SH-SY5Y (cell line): ENCODE results near the gene GCAT.

ENCODE experiments used
- GATA2 ChIP-seq: IDR thresholded peaks from 2 replicates; pipeline ENCODE4 v1.6.1; 2011; ENCODE audit warnings: mild to moderate bottlenecking, low read depth, low read length
- GATA3 ChIP-seq: IDR thresholded peaks from 2 replicates; pipeline ENCODE4 v1.6.1; 2011; ENCODE audit warnings: low read depth, mild to moderate bottlenecking, low read length, moderate library complexity

DNA sequence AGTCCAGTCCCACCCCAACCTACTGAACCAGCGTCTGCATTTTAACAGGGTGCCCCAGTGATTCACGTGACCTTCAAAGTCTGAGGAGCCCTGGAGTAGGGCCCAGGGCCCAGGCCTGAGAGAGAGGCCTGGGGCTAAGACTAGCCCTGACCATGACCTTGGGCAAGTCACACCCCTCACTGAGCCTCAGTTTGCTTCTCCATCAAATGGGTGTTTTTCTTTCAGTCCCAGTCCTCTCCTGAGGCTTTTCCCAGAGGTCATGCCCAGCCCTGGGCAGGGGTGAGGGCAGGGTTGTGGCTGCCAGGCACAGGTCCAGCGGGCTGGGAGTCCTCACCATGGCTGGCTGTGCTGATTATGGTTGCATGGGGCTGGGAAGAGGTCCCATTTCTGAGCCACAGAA, 33.0 kb upstream of the GCAT start:
- TF ChIP-seq GATA2 (no peak), GATA3 (no peak)
